Testis (tissue), 2 donors: Measurements from ENCODE around the gene STK36.

Source experiments
- CTCF ChIP-seq, 3 experiments: fragments of 450-650 bp in 2 of 3; fragments of 200-600 bp in 1 of 3; sonication (generic) in 1 of 3; IDR thresholded peaks; one replicate each; pipeline ENCODE4 v1.5.1; 2016 to 2019; ENCODE audit warnings: antibody characterized with exemption in 3 of 3, mild to moderate bottlenecking in 2 of 3, moderate library complexity in 1 of 3
- POLR2A ChIP-seq: fragments of 450-650 bp; IDR thresholded peaks from one replicate; pipeline ENCODE4 v1.6.1; 2017; ENCODE audit warnings: antibody characterized with exemption, mild to moderate bottlenecking, moderate library complexity

GRCh38 chr2:218720048-218721041, 48.5 kb downstream of the STK36 start:
- no peak for TF ChIP-seq CTCF (IDR thresholded peaks at IDR 0.05)
- TF ChIP-seq POLR2A = no peak
